Prostate gland (tissue), 2 donors: Measurements from ENCODE around the gene ARHGEF11. TPM values are rescaled to one million over a fixed set of nuclear protein-coding genes. Genes with fewer than 3 reads are reported as not detected.
A peak's percentile ranks its signal among the peaks of the same experiment; 100 is the strongest.

Source experiments
- DNase-seq: peaks from one replicate; pipeline ENCODE4 v3.0.0-alpha.2; 2019; ENCODE audit warnings: low spot score
- H3K27ac ChIP-seq, 2 donors: fragments of 200-600 bp; sonication (generic); 2 replicates each; pipeline ENCODE4 v1.5.1; 2017 to 2019
- H3K27me3 ChIP-seq: fragments of 200-600 bp; sonication (generic); replicated peaks from 2 replicates; pipeline ENCODE4 v1.5.1; 2019; ENCODE audit not compliant: insufficient read depth
- H3K36me3 ChIP-seq, 2 donors: fragments of 200-600 bp; sonication (generic); 1 replicate in 1 of 2; 2 replicates in 1 of 2; pipeline versions ENCODE4 v1.5.1 to v1.8.1; 2017 to 2019
- H3K4me1 ChIP-seq: fragments of 200-600 bp; sonication (generic); replicated peaks from 2 replicates; pipeline ENCODE4 v1.5.1; 2019
- H3K4me3 ChIP-seq, 2 donors: fragments of 200-600 bp; sonication (generic); 2 replicates each; pipeline ENCODE4 v1.5.1; 2017 to 2019
- H3K9me3 ChIP-seq: fragments of 200-600 bp; sonication (generic); 2 replicates; pipeline ENCODE4 v1.5.1; 2017
- POLR2A ChIP-seq: fragments of 450-650 bp; IDR thresholded peaks from one replicate; pipeline ENCODE4 v1.6.1; 2016; ENCODE audit warnings: antibody characterized with exemption, mild to moderate bottlenecking
- POLR2AphosphoS5 ChIP-seq: sonication (generic); formaldehyde crosslinking; IDR thresholded peaks from one replicate; pipeline ENCODE4 v1.6.1; 2017; ENCODE audit warnings: antibody characterized with exemption
- WGBS: methylation state at CpG from one replicate; pipeline ENCODE4 v1.1.5; 2018; 5-methylcytosine and 5-hydroxymethylcytosine counted together
- intact Hi-C: fragments of 100-400 bp; cut with DNase I; formaldehyde crosslinking; loops from one replicate; pipeline ENCODE4 v1.14.2; 2022
- total RNA-seq, 2 donors: library from RNA; depleted of rRNA; stranded (reverse); fragments of >200 nt; gene quantifications; one replicate each; pipeline ENCODE4 v1.1.0, GENCODE V29; 2016
- TF ChIP-seq, protein P1 (sequence below), 4 experiments: fragments of 200-600 bp in 2 of 4; fragments of 450-650 bp in 2 of 4; sonication (generic) in 2 of 4; IDR thresholded peaks; 1 replicate in 3 of 4; 2 replicates in 1 of 4; pipeline ENCODE4 v1.5.1; 2016 to 2019; ENCODE audit warnings: antibody characterized with exemption in 4 of 4, mild to moderate bottlenecking in 2 of 4, moderate library complexity in 2 of 4

The ARHGEF11 gene
- total RNA-seq, 2 donors from 2014 or later = 38.3 to 92.6 TPM

DNA sequence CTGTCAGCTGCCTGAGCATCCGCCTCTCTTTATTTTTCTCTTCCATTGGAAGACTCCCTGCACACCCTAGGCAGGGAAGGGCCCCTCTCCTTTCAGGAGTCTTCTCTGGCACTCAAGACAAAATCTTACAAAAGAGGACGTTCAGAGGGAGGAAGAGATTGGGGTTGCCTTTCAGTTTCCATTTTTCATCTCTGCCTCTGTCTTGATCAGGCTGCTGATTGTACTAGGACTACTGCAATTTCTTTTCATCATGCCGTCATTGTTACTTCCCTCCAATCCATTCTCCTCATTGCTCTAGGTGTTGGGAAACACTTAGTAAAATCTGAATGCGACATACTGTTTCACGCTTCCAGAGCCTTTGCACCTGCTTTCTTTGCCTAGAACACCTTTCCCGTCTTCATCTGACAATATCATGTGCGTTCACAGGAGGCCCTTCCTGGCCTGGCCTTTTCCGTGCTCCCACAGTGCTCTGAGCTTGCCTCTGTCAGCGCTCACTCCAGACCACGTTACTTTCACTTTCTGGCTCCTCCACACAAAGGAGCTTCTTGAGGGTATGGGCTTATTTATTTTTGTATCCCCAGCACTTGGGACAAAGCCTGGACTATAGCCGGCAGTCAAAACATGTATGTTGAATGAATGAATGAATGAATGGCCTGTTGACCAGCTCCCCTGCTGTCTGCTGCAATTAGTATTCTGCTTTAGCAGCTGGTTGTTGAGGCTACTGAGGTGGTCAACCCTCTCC, 114.2 kb downstream of the ARHGEF11 start:
- intact Hi-C loops = no loop called here
- WGBS = 55% methylated on average over 11 of the region's 11 CpGs

DNA sequence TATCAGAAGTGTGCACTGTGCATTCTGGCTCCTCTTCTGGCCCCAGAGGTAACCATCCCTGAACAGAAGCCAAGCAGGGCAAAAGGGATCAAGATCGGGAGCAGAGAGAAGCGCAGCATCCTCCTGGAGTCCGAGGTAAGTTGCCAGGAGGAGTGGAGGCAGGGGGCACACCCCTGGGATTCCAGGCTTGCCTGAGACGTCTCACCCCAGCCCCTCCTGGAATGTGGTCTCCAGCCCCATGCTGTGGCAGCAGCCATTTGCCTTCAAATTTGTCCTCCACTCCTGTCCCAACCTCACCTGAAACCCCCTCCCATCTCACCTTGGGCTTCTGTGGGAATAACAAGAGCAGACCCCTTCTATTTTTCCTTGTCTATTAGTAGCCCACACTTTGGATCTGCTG, 115.1 kb downstream of the ARHGEF11 start:
- intact Hi-C loops = no loop called here
- H3K36me3 ChIP-seq = no peaks in the 10 kb centered on the region
- WGBS = 26% methylated on average over 4 of the region's 4 CpGs
- H3K27me3 ChIP-seq = peaks cover 9% of the 10 kb centered on the region
- TF ChIP-seq POLR2AphosphoS5 = no peak
- TF ChIP-seq, protein P1, sequence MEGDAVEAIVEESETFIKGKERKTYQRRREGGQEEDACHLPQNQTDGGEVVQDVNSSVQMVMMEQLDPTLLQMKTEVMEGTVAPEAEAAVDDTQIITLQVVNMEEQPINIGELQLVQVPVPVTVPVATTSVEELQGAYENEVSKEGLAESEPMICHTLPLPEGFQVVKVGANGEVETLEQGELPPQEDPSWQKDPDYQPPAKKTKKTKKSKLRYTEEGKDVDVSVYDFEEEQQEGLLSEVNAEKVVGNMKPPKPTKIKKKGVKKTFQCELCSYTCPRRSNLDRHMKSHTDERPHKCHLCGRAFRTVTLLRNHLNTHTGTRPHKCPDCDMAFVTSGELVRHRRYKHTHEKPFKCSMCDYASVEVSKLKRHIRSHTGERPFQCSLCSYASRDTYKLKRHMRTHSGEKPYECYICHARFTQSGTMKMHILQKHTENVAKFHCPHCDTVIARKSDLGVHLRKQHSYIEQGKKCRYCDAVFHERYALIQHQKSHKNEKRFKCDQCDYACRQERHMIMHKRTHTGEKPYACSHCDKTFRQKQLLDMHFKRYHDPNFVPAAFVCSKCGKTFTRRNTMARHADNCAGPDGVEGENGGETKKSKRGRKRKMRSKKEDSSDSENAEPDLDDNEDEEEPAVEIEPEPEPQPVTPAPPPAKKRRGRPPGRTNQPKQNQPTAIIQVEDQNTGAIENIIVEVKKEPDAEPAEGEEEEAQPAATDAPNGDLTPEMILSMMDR (IDR thresholded peaks at IDR 0.05) = no peak
- TF ChIP-seq POLR2A = no peak
- no peaks in the 10 kb centered on the region for H3K9me3 ChIP-seq
- H3K4me1 ChIP-seq = no peaks in the 10 kb centered on the region
- no peak overlapping the region for H3K27ac ChIP-seq
- no peak for DNase-seq
- H3K4me3 ChIP-seq = no peak overlapping the region

More for the DNA sequence above, 114.2 kb downstream of the ARHGEF11 start:
- Histone ChIP-seq H3K27me3 (peaks cover 9% of the 10 kb centered on the region), H3K9me3 (no peaks in the 10 kb centered on the region), H3K4me1 (no peaks in the 10 kb centered on the region), H3K27ac (no peak overlapping the region), H3K36me3 (no peaks in the 10 kb centered on the region), H3K4me3 (no peak overlapping the region)
- TF ChIP-seq, protein P1 (IDR thresholded peaks at IDR 0.05) = no peak
- TF ChIP-seq POLR2A (no peak), POLR2AphosphoS5 (no peak)
- no peak for DNase-seq

DNA sequence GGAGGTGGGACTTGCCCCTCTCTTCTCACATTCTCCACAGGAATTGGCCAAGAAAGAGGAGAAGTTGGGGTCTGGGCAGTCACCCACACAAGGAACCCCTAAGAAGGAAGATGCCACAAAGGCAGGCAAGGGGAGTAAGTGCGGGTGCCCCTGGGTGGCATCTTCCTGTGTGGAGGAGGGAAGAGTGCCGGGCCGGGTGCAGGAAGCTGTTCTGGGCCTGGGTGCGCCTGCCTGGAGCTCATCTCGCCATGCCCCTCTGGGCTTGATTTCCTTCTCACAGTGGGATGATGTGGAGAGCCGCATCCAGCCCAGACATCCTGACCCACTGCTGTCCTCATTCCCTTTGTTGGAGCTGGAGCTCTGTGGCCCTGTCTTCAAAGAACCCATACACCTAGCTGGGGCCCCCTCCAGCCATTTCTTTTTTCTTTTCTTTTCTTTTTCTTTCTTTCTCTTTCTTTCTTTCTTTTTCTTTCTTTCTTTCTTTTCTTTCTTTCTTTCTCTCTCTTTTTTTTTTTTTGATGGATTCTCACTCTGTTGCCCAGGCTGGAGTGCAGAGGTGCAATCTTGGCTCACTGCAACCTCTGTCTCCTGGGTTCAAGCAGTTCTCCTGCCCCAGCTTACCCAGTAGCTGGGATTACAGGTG, 115.8 kb downstream of the ARHGEF11 start:
- Histone ChIP-seq H3K36me3 (no peaks in the 10 kb centered on the region), H3K4me3 (no peak overlapping the region), H3K27ac (no peak overlapping the region), H3K9me3 (no peaks in the 10 kb centered on the region), H3K4me1 (no peaks in the 10 kb centered on the region), H3K27me3 (peaks cover 9% of the 10 kb centered on the region)
- intact Hi-C loops = no loop called here
- DNase-seq = no peak
- TF ChIP-seq, protein P1 (IDR thresholded peaks at IDR 0.05) = no peak
- TF ChIP-seq POLR2AphosphoS5 = no peak
- TF ChIP-seq POLR2A = no peak
- 50% methylated on average over 6 of the region's 6 CpGs for WGBS

DNA sequence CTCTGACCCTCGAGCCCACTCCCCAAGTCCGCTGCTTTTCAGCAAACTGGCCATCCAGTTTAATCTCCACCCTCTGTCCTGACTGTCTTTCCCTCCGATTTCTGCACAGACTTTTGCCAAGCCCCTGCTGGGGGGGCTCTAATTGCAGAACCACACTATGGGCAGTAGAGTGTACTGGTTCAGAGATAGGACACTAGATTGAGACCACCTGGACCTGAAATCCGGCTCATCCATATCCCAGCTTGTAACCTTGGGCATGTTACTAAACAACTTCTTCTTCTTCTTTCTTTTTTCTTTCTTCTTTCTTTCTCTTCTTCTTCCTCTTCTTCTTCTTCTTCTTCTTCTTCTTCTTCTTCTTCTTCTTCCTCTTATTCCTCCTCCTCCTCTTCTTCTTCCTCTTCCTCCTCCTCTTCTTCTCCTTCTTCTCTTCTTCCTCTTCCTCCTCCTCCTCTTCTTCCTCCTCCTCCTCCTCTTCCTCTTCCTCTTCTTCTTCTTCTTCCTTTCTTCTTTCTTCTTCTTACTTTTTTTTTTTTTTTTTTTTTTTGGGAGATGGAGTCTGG, 117.4 kb downstream of the ARHGEF11 start:
- Histone ChIP-seq H3K36me3 (no peaks in the 10 kb centered on the region), H3K27me3 (peaks cover 9% of the 10 kb centered on the region), H3K4me3 (peak overlapping the region in 1 of 2 donors; percentile 14), H3K9me3 (no peaks in the 10 kb centered on the region), H3K4me1 (no peaks in the 10 kb centered on the region), H3K27ac (no peak overlapping the region)
- intact Hi-C loops = no loop called here
- WGBS = 7% methylated on average over 4 of the region's 4 CpGs
- no peak for DNase-seq
- TF ChIP-seq, protein P1 (IDR thresholded peaks at IDR 0.05) = no peak
- no peak for TF ChIP-seq POLR2AphosphoS5
- TF ChIP-seq POLR2A = no peak
